Measurements from ENCODE around the gene POLR2J.
"Not testable (repeated sequence)": the region's sequence is repeated elsewhere in the genome, so short reads cannot be mapped to it uniquely, and the experiment has no call there.

POLR2J gene

DNA sequence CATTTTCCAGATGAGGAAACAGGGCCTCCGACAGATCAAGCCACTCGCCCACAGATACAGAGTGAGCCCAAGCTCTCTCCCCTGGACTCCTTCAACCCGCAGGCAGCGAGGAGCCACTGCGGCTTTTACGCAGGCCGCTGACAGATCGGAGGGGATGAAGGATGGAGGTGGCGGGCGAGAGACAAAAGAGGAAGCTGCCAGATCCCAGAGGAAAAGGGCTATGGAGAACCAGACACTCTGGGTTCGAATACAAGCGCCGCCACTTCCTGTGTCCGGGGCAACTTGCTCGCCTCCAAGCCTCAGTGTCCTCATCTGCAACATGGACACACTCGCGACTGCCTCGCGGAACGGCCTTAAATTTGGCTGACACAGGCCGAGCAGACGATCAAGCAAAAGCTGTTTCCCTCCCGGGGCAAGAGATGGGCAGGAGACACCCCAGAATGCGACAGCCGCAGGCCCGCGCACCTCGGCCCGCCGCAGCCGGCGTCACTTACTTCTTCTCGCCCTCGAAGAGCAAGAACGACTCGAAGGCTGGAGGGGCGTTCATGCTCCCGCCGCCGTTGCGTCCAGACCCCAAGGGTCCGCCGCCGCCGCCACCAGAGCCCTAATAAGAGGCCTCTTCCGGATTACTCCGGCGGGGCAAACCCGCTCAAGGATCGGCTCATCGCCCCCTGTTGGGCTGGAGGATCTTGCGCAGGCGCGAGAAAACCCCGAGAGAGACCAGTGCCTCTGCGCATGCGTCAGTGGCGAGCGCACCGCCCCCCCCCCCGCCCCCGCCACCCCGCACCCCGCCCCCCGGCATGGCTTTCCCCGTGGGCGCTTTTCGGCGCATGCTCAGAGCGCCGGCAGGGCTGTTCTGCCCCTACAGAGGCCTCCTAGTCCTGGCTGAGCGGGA lies at the start of gene POLR2J:
TSS of gene POLR2J (minus strand) at position 609 of the 895 bp plus-strand sequence. CDS start at position 547, 62 bp downstream.
- peak; percentile 78 to 89 for DNase-seq (ENCODE audit: extremely low read depth in 1 of 2, low read depth in 1 of 2)

DNA sequence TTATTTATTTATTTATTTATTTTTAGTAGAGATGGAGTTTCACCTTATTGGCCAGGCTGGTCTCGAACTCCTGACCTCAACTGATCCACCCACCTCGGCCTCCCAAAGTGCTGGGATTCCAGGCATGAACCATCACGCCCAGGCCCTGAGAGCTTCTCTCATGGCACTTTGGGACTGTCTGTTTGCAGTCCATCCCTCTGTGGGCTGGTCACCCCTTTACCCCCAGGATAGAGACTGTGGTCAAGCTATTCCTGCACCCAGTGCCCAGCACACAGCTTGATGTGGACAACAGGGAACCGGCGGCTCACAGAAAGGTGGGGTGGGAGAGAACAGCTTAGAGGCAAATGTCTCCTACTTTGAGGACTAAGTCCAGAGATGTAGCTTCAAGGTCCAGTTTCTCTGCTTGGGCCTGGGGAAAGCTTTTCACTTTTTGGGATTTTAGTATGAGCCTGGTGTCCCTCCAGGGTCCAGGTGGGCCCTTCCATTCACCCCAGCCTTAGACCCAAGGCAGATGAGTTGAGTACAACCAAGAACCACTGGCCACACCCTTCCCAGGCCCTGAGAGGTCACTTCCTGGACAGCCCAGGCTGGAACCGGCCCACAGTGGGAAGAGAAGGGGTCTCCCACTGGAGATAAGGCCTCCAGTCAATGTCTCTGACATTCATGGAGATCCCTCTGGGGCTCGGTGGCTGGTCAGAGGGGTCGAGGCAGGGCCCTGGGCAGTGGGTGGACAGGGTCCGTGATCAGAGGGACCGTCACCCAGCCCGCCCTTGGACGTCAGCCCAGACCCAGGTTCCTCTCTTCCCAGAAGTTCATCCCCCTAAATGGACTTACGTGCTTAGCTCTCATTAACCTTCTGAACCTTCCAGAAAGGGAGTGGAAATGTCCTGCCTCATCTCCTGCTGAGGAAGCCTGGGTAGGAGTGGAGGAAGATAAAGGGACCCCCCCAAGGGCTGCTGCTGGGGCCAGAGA lies 49.4 kb upstream of the POLR2J start:
- DNase-seq (ENCODE audit: extremely low read depth in 1 of 2, low read depth in 1 of 2): not testable (repeated sequence)

DNA sequence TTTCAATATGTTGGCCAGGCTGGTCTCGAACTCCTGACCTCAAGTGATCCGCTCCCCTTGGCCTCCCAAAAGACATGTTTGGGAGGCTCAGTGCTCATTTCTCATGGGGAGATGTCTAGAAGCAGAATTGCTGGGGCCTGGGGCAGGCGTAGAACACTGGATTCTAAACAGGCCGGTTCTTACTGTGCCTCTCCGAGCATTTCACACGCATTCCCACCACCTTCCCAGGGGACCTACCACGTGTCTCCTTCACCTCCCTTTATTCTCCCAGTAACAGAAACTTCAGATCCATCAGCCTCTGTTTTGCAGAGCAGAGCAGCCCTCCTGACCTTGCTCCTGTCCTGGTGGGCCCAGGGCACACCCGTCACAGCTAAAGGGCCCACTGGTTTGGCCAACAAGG lies 48.5 kb upstream of the POLR2J start:
- DNase-seq (ENCODE audit: extremely low read depth in 1 of 2, low read depth in 1 of 2): not testable (repeated sequence)

DNA sequence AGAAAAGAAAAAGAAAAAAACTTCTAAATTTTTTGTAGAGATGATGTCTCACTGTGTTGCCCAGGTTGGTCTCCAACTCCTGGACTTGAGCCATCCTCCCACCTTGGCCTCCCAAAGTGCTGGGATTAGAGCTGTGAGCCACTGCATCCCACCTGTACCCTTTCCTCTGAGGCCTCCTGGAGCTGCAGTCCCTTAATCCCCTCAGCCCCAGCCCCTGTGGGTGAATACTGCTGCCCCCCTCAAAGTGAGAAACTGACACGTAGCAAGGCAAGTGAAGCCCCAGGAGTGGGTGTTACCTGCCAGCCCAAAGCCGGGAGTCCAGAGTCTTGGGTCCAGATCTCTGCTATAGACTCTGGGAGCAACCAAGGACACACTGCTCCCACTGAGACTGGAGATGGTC lies 46.1 kb upstream of the POLR2J start:
- not testable (repeated sequence) for DNase-seq (ENCODE audit: extremely low read depth in 1 of 2, low read depth in 1 of 2)

DNA sequence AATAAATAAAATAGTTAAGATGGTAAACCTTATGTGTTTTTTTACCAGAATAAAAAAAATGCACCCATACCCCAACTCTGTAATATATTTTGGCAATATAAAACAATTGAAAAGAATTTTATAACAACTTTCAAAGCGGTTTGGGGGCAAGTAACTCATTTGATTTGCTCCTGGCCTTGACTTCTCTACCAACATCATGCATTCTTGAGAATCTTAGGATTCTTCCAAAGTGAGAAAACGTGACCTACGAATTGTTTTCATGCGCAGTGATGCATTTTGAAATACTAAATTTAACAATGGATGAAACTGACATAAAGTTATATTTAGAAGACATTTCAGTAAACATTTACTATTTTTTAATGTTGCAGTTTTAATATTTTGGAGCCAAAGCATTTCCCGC lies 42.1 kb upstream of the POLR2J start:
- not testable (repeated sequence) for DNase-seq (ENCODE audit: extremely low read depth in 1 of 2, low read depth in 1 of 2)

DNA sequence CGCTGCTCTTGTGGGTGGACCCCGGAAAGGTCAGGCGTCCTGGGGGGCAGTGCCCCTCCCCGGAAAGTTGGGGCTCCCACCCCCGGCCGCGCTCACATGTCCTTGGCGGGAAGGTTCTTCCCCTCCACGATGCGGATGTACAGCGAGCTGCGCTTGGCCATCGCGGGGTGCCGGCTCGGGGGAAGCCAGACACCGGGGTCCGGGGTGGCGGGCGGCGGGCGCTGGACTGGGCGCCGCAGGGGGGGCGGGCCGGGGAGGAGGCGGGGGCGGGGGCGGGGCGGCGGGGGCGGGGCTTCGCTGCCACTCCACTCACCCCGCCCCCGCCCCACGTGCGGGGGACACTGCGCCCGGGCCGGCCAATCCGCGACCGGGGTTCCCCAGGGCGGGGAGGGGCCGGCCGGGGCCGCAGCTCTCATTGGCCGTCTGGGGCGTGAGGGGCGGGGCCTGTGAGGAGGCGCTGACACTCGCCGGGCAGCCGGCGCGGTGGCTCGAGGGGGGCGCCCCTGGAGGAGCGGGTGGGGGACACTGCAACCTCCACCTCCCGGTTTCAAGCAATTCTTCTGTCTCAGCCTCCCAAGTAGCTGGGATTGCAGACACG lies 38.9 kb upstream of the POLR2J start, which contains the start of gene RASA4B:
TSS of gene RASA4B (minus strand) at position 228 of the 598 bp plus-strand sequence. CDS start at position 161, 67 bp downstream.
- DNase-seq (ENCODE audit: extremely low read depth in 1 of 2, low read depth in 1 of 2): not testable (repeated sequence)

DNA sequence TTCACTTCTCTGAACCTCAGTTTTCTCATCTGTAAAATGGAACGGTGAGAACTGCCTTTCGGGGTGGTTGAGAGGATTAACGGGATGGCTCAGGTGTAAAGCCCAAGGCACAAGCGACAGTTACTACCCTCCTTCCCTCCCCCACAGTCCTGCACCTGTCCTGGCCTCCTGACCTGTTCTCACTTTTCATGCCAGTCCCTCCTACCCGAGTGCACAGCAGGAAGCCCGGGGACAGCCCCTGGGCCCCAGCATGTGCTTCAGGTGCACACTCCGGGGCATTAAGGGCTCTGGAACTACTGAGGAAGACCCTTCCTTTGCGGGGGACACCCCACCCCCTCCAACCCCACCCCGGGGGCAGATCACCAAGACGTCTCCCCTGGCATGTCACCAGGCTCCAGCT lies 38.2 kb upstream of the POLR2J start:
- DNase-seq (ENCODE audit: extremely low read depth in 1 of 2, low read depth in 1 of 2): not testable (repeated sequence)

DNA sequence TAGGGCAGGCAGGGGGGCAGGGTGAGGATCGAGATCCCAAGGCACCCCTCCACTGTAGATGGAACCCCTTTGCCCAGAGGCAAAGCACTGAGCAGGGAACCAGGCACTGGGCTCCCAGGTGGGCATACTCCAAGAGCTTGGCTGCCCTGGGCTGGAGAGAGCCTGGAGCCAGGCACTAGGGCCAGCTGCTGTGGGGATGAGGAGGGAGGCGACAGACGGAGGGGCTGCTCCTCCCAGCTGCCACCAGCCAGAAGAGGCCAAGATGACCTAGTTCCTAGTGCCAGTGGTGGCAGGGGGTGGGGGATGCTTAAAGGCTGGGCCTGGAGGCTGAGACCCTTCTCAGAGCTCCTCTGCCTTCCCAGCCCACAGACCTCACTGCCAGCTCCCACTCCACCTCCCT lies 37.2 kb upstream of the POLR2J start:
- DNase-seq (ENCODE audit: extremely low read depth in 1 of 2, low read depth in 1 of 2): not testable (repeated sequence)

DNA sequence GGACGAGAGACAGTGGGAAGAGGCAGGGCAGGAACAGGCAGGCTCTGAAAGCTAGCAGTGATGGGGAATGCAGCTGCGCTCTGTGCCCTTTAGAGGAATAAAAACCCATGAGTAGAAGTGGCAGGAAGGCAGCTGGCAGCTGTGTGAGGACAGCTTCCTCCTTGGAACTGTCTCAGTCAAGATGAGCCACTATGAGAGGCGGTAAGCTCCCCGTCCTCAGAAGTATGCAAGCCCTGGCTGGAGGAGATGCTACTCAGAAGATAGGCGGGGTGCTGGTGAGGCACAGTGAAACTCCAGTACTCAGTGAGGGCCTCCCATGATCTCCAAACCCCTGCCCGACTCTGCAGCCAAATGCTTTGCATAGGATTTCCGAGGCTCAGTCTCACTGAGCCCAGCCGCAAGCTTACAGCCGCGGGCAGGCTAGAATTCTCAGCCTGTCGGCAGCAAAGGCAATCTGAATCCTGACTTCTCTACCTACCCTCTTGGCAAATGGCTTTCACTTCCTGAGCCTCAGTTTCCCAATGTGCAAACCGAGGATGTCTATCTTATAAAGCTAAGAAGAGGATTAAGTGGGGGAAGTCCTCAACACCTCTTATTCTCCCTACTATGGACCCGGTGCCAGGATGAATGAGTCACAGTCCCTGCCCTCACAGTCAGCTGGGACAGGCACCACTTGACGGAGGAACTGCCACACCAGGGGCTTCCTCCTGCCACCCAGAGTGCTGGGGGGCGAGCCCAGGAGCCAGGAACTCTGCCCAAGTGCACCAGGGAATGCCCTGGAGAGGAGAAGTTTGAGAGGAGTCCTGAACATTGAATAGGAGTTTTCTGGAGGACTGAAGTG lies 36.4 kb upstream of the POLR2J start:
- DNase-seq (ENCODE audit: extremely low read depth in 1 of 2, low read depth in 1 of 2): not testable (repeated sequence)

DNA sequence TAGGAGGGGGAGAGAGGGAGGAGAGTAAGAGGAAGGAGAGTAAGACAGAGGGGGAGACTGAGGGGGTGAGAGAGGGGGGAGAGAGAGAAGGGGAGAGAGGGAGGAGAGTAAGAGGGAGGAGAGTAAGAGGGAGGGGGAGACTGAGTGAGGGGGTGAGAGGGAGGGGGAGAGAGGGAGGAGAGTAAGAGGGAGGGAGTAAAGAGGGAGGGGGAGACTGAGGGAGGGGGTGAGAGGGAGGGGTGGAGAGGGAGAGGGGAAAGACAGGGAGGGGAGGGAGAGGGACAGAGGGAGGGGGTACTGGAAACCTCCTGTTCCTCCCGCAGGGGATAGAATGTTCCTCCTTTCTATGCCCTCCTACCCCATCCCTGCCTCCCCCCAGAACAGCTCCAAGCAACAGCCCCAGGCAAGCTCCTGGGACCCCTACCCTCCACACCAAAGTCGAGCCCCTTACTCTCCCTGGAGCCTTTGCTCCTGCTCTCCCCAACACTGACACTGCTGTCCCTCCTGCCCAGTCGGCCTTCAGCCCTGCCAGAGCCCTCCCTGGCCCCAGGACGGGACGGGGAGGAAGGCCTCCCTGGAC lies 34.0 kb upstream of the POLR2J start:
- not testable (repeated sequence) for DNase-seq (ENCODE audit: extremely low read depth in 1 of 2, low read depth in 1 of 2)

DNA sequence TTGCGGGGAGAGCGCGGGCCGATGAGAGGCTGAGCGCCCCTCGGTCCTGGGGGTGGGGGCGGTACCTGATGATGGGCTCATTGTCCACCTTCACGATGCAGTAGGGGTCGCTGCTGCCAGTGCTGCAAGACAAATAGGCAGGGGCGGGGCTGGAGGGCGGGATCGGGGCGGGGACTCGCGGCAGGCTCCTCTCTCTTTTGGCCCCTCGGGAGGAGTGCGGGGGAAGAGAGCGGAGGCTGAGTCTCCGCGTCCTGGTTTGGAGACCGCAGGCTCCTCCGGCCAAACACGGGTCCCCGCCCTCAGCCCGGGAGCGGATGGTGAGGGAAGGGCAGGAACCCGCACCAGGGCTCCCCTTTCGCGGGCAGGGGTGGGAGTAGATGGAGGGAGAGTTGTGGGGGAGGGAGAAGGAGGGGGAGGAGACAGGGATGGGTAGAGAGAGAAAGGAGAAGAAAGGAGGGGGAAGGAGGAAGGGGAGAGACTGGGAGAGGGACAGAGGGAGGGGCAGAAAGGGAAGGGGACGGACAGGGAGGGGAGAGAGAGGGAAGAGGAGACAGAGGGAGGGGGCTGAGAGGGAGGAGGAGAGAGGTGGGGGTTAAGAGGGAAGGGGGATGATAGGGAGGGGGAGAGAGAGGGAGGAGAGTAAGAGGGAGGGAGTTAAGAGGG lies 33.3 kb upstream of the POLR2J start:
- DNase-seq (ENCODE audit: extremely low read depth in 1 of 2, low read depth in 1 of 2): not testable (repeated sequence)

DNA sequence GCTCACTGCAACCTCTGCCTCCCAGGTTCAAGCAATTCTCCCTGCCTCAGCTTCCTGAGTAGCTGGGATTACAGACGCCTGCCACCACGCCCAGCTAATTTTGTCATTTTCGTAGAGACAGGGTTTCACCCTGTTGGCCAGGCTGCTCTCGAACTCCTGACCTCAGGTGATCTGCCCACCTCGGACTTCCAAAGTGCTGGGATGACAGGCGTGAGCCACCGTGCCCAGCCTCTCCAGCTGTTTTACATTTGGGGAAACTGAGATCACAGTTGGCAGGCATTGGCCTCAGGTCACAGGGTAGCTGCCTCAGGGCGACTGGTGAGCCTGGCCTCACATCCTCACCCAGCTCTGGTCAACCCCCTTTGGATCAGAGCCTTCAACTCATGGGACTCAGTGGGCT lies 31.9 kb upstream of the POLR2J start:
- not testable (repeated sequence) for DNase-seq (ENCODE audit: extremely low read depth in 1 of 2, low read depth in 1 of 2)

DNA sequence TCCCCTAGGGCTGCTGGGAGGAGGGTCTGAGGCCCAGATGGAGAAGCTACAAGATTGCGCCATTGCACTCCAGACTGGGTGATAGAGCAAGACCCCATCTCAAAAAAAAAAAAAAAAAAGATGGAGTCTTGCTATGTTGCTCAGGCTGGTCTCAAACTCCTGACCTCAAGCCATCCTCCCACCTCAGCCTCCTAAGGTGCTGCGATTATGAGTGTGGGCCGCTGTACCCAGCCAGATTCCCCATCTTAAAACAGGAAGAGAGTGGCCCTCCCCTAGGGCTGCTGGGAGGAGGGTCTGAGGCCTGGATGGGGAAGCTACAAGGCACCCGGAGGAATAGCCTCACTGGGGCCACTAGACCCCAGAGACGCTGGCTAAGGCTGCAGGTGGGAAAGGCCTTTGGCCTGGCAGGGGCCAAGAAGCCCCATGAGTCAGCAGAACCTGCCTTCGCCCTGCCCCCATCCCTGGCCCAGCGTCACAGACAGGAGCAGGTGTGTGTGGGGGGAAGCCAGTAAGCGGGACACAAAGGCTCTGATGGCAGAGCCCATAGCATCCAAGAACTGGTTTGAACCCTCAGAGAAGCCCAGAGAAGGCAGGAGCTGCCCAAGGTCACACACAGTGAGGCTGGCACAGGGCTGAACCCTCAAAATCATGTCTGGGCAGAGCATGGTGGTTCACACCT lies 28.8 kb upstream of the POLR2J start:
- not testable (repeated sequence) for DNase-seq (ENCODE audit: extremely low read depth in 1 of 2, low read depth in 1 of 2)

DNA sequence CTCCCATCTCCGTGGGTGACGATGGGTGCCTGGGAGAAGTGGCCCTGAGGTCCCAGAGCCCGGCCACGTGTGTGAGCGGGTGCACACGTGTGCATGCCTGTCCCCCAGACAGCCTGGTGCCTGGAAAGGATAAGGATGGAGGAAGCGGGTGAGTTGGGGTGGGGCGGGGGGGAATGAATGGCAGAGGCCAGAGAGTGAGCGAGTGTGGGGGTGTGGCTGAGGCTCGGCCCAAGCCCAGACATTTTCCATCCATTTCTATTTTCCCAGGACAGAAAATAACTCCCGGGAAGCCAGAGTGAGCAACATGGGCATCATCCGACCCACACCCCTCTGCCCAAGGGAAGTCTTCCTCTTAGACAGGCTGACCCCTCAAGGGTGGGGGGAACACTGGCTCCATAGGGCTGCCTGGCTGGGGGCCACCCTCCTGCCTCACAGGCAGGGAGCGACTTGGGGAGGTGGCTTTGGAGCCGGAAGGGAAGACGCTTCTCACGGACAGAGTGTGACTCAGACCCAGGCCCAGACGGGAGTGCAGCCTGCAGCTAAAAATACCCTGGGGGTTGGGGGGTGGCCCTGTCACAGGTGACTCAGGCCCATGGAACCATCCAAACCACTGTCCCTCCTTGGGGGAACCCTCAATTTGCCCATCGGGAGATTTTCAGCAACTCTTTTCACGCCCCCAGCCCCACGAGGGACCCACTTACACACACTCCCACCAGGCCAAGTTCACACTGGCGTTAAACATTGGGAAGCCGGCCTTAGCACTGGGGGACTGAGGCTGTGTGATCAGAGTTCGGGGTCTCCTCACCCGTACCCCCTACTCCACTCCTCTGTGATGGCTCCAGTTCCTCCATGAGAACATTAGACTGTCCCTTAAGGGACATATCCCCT lies 26.8 kb upstream of the POLR2J start:
- DNase-seq (ENCODE audit: extremely low read depth in 1 of 2, low read depth in 1 of 2): not testable (repeated sequence)

DNA sequence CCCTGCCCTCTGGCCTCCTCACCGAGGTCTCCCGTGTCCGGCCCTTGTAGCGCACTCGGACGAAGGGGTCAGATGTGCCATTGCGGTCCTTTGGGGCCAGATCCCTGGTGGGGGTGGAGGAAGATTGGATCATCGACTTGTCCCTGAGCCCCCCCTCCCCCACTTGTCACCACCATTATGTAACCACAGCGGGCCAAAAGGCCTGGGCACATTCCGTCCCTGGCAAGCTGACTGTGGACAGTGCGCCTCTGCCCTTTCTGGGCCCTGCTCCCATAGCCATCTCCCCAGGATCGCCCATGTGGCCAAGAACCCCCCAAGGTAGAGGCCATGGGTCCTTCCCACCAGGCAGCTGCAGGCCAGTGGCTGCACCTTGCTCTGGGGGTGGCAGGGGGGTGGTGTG lies 24.4 kb upstream of the POLR2J start:
- not testable (repeated sequence) for DNase-seq (ENCODE audit: extremely low read depth in 1 of 2, low read depth in 1 of 2)

DNA sequence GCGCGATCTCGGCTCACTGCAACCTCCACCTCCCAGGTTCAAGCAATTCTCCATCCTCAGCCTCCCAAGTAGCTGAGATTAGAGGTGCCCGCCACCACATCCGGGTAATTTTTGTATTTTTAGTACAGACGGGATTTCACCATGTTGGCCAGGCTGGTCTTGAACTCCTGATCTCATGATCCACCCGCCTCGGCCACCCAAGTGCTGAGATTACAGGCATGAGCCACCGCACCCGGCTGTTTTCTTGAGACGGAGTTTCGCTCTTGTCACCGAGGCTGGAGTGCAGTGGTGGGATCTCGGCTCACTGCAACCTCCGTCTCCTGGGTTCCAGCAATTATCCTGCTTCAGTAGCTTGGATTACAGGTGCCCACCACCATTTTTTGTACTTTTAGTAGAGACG lies 19.6 kb upstream of the POLR2J start:
- DNase-seq (ENCODE audit: extremely low read depth in 1 of 2, low read depth in 1 of 2): not testable (repeated sequence)

DNA sequence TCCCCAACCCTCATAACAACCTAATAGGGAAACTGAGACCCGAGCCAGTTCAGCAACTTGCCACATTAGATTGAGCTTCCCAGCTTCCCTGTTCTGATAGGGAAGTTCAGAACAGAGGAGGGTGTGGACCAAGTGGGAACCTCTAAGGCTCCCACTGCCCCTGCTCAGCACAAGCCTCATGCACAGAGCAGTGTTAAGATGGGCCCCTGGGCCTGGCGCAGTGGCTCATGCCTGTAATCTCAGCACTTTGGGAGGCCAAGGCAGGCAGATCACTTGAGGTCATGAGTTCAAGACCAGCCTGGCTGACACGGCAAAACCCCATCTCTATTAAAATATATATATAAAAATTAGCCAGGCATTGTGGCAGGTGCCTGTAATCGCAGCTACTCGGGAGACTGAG lies 18.6 kb upstream of the POLR2J start:
- not testable (repeated sequence) for DNase-seq (ENCODE audit: extremely low read depth in 1 of 2, low read depth in 1 of 2)
